Measurements from ENCODE around the gene CDKN2AIP. TPM values are rescaled to one million over a fixed set of nuclear protein-coding genes. Genes with fewer than 3 reads are reported as not detected.

CDKN2AIP gene
- total and polyA plus RNA-seq, 2 donors from 2014 or later: 11.7 to 15.3 TPM

- TF ChIP-seq CTCF (IDR thresholded peaks at IDR 0.05; ENCODE audit: borderline replicate concordance, extremely low read depth, insufficient read depth): no peak
- intact Hi-C loops (cut with DNase I): no loop called here
- no peak overlapping the region for H3K27ac ChIP-seq (ENCODE audit: low read depth in 2 of 2, low read length in 2 of 2)
- no peaks in the 10 kb centered on the region for H3K9me3 ChIP-seq (ENCODE audit: control insufficient read depth in 2 of 3, insufficient read depth in 1 of 3, low read length in 3 of 3)
- no peaks in the 10 kb centered on the region for H3K27me3 ChIP-seq (ENCODE audit: control insufficient read depth, insufficient read depth, low read length)
- no peak for FAIRE-seq
- H3K4me3 ChIP-seq (ENCODE audit: low read length in 3 of 3): no peak overlapping the region
- no peak for DNase-seq
- H3K4me1 ChIP-seq (ENCODE audit: control insufficient read depth in 2 of 3, insufficient read depth in 2 of 3, low read depth in 1 of 3, low read length in 3 of 3): no peaks in the 10 kb centered on the region
- no peaks in the 10 kb centered on the region for H3K36me3 ChIP-seq (ENCODE audit: control insufficient read depth in 2 of 3, insufficient read depth in 3 of 3, low read length in 3 of 3)
- H3K9ac ChIP-seq (ENCODE audit: low read length in 3 of 3): no peak overlapping the region
Observed at GRCh38 chr4:183485411-183486160, 41.1 kb downstream of the CDKN2AIP start.

GRCh38 chr4:183492791-183493222, 48.4 kb downstream of the CDKN2AIP start:
- Histone ChIP-seq H3K4me1 (ENCODE audit: control insufficient read depth in 2 of 3, insufficient read depth in 2 of 3, low read depth in 1 of 3, low read length in 3 of 3) (no peaks in the 10 kb centered on the region), H3K27ac (ENCODE audit: low read depth in 2 of 2, low read length in 2 of 2) (no peak overlapping the region), H3K4me3 (ENCODE audit: low read length in 3 of 3) (no peak overlapping the region), H3K9me3 (ENCODE audit: control insufficient read depth in 2 of 3, insufficient read depth in 1 of 3, low read length in 3 of 3) (no peaks in the 10 kb centered on the region), H3K9ac (ENCODE audit: low read length in 3 of 3) (no peak overlapping the region), H3K27me3 (ENCODE audit: control insufficient read depth, insufficient read depth, low read length) (no peaks in the 10 kb centered on the region), H3K36me3 (ENCODE audit: control insufficient read depth in 2 of 3, insufficient read depth in 3 of 3, low read length in 3 of 3) (peaks cover 0 to 2% (median 0%) of the 10 kb centered on the region in 3 donors)
- FAIRE-seq (no peak), DNase-seq (no peak)
- no peak for TF ChIP-seq CTCF (IDR thresholded peaks at IDR 0.05; ENCODE audit: borderline replicate concordance, extremely low read depth, insufficient read depth)
- intact Hi-C loops (cut with DNase I): no loop called here

- Histone ChIP-seq H3K27me3 (ENCODE audit: control insufficient read depth, insufficient read depth, low read length) (no peaks in the 10 kb centered on the region), H3K27ac (ENCODE audit: low read depth in 2 of 2, low read length in 2 of 2) (no peak overlapping the region), H3K9me3 (ENCODE audit: control insufficient read depth in 2 of 3, insufficient read depth in 1 of 3, low read length in 3 of 3) (no peaks in the 10 kb centered on the region), H3K9ac (ENCODE audit: low read length in 3 of 3) (no peak overlapping the region), H3K36me3 (ENCODE audit: control insufficient read depth in 2 of 3, insufficient read depth in 3 of 3, low read length in 3 of 3) (peaks cover 0 to 2% (median 0%) of the 10 kb centered on the region in 3 donors), H3K4me1 (ENCODE audit: control insufficient read depth in 2 of 3, insufficient read depth in 2 of 3, low read depth in 1 of 3, low read length in 3 of 3) (no peaks in the 10 kb centered on the region), H3K4me3 (ENCODE audit: low read length in 3 of 3) (no peak overlapping the region)
- FAIRE-seq: no peak
- intact Hi-C loops (cut with DNase I): no loop called here
- no peak for TF ChIP-seq CTCF (IDR thresholded peaks at IDR 0.05; ENCODE audit: borderline replicate concordance, extremely low read depth, insufficient read depth)
- no peak for DNase-seq
Observed at GRCh38 chr4:183493246-183493645, 48.8 kb downstream of the CDKN2AIP start.

All from kidney (tissue), 14 donors.